Testis (tissue), 2 donors: Measurements from ENCODE around the gene CYP2S1.

Experiments
- CTCF ChIP-seq, 3 experiments: fragments of 450-650 bp in 2 of 3; fragments of 200-600 bp in 1 of 3; sonication (generic) in 1 of 3; IDR thresholded peaks; one replicate each; pipeline ENCODE4 v1.5.1; 2016 to 2019; ENCODE audit warnings: antibody characterized with exemption in 3 of 3, mild to moderate bottlenecking in 2 of 3, moderate library complexity in 1 of 3
- POLR2A ChIP-seq: fragments of 450-650 bp; IDR thresholded peaks from one replicate; pipeline ENCODE4 v1.6.1; 2017; ENCODE audit warnings: antibody characterized with exemption, mild to moderate bottlenecking, moderate library complexity

GRCh38 chr19:41175801-41176777, 16.9 kb upstream of the CYP2S1 start:
- no peak for TF ChIP-seq CTCF (IDR thresholded peaks at IDR 0.05)
- TF ChIP-seq POLR2A = no peak
